SJSA1 (cell line): ENCODE measurements around the gene GPC2. TPM values are rescaled to one million over a fixed set of nuclear protein-coding genes. Genes with fewer than 3 reads are reported as not detected.
A peak's percentile ranks its signal among the peaks of the same experiment; 100 is the strongest.

ENCODE experiments used
- DNase-seq, 2 experiments: peaks; one replicate each; pipeline ENCODE4 v3.0.0-alpha.2; 2015 to 2020; ENCODE audit warnings: low spot score in 2 of 2, low read depth in 1 of 2
- H3K27ac ChIP-seq: fragments of 250-450 bp; sonication (Bioruptor Pico); 2 replicates; pipeline ENCODE4 v1.5.1; 2020; ENCODE audit warnings: mild to moderate bottlenecking, moderate library complexity
- H3K27me3 ChIP-seq: fragments of 250-450 bp; sonication (Bioruptor Pico); replicated peaks from 2 replicates; pipeline ENCODE4 v1.5.1; 2020; ENCODE audit warnings: mild to moderate bottlenecking, moderate library complexity
- H3K36me3 ChIP-seq: fragments of 250-450 bp; sonication (Bioruptor Pico); 2 replicates; pipeline ENCODE4 v1.5.1; 2020; ENCODE audit warnings: mild to moderate bottlenecking
- H3K4me1 ChIP-seq: fragments of 250-450 bp; sonication (Bioruptor Pico); replicated peaks from 2 replicates; pipeline ENCODE4 v1.6.1; 2021; ENCODE audit warnings: mild to moderate bottlenecking
- H3K4me3 ChIP-seq: fragments of 250-450 bp; sonication (Bioruptor Pico); 2 replicates; pipeline ENCODE4 v1.5.1; 2020; ENCODE audit warnings: mild to moderate bottlenecking
- H3K9me3 ChIP-seq: fragments of 250-450 bp; sonication (Bioruptor Pico); replicated peaks from 2 replicates; pipeline ENCODE4 v1.5.1; 2020; ENCODE audit warnings: mild to moderate bottlenecking
- total RNA-seq: library from RNA; depleted of rRNA; stranded (reverse); fragments of >200 nt; shearing (Covaris generic); gene quantifications from 2 replicates; pipeline ENCODE4 v1.2.3, GENCODE V29; 2014; rRNA removed

Gene GPC2
- total RNA-seq, 1 experiment from 2014 or later = 4.4 TPM

- Histone ChIP-seq H3K27me3 (no peaks in the 10 kb centered on the region), H3K4me3 (no peak overlapping the region), H3K4me1 (peaks cover 18% of the 10 kb centered on the region), H3K9me3 (no peaks in the 10 kb centered on the region), H3K36me3 (peaks cover 12% of the 10 kb centered on the region; the same call in 1 of the 2 replicates), H3K27ac (no peak overlapping the region)
- no peak for DNase-seq
These were observed 54.6 kb downstream of the GPC2 start for GRCh38 chr7:100122568-100122967.

- Histone ChIP-seq H3K36me3 (peaks cover 14% of the 10 kb centered on the region; the same call in 1 of the 2 replicates), H3K27ac (no peak overlapping the region), H3K4me3 (no peak overlapping the region), H3K27me3 (no peaks in the 10 kb centered on the region), H3K4me1 (peaks cover 14% of the 10 kb centered on the region), H3K9me3 (no peaks in the 10 kb centered on the region)
- no peak for DNase-seq
These were observed 55.1 kb downstream of the GPC2 start for GRCh38 chr7:100122067-100122466.

DNA sequence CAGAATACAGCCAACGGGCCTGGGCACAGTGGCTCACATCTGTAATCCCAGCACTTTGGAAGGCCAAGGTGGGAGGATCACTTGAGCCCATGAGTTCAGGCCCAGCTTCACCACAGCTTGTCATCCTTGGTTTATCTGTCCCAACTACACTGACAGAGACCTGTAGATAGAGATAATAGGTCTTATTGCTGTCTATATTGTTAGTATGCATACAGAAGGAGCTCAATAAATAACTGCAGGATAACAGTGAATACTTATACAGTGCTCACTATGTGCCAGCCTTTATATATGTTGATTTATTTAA lies 56.5 kb downstream of the GPC2 start:
- Histone ChIP-seq H3K27me3 (no peaks in the 10 kb centered on the region), H3K4me1 (peaks cover 9% of the 10 kb centered on the region), H3K36me3 (peaks cover 14% of the 10 kb centered on the region; the same call in 1 of the 2 replicates), H3K9me3 (no peaks in the 10 kb centered on the region), H3K27ac (no peak overlapping the region), H3K4me3 (peak overlapping the region; percentile 64)
- DNase-seq = no peak

DNA sequence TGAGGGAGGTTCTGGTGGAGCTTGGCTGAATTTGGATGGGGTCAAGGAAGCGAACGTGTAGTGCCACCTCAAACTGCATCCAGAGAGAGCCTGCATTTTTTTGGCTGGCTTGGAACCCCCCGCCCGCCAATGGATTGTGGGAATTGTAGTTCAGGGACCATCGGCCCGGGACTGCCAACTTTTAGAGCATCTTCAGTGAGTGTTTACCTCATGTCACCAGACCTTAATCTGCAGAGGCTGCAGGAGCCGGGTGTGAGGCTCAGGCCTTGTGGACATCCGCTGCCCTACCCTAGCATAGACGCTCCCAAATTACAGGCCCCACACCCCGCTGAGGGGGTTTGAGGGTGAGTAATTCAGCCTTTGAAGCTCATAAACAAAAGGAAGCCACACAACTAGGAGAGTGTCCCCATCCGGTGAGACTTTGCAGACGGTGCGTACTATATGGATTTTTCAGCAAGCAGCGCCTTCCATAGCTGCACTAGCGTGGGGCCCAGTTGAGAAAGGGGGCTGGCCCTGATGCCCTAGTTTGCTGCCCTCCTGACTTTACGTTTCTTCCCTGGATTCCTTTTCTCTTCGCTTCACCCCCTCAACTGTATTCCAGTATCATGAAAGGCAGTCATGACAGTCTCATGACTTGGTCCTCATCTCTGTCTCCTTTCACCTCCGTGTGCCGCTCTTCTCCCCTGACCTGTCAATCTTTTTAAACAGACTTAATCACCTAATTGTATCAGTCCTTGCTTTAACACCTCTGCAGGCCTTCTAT lies 57.0 kb downstream of the GPC2 start:
- H3K4me3 ChIP-seq = peak overlapping the region; percentile 64
- peak overlapping the region; percentile 93; the same call in 1 of the 2 replicates for H3K27ac ChIP-seq
- H3K9me3 ChIP-seq = no peaks in the 10 kb centered on the region
- H3K4me1 ChIP-seq = peaks cover 9% of the 10 kb centered on the region
- H3K27me3 ChIP-seq = no peaks in the 10 kb centered on the region
- peak in 1 of 2 experiments; percentile 65 for DNase-seq
- H3K36me3 ChIP-seq = peaks cover 12% of the 10 kb centered on the region

Other genes starting within 250 kb of the GPC2 start
- not detected in 2 replicates for gene GJC3, start 247.8 kb downstream of the GPC2 start, total RNA-seq
- gene AZGP1, start 201.3 kb downstream of the GPC2 start, total RNA-seq = not detected in 2 replicates
- gene ZKSCAN1, start 161.8 kb downstream of the GPC2 start, total RNA-seq = 11.5 and 19.4 TPM in 2 replicates
- gene ZSCAN21, start 127.6 kb downstream of the GPC2 start, total RNA-seq = 13.9 and 20.7 TPM in 2 replicates
- 27.4 and 36.9 TPM in 2 replicates for gene ZNF3, start 95.7 kb downstream of the GPC2 start, total RNA-seq
- 56.4 and 111 TPM in 2 replicates for gene COPS6, start 88.4 kb downstream of the GPC2 start, total RNA-seq
- 200 and 254 TPM in 2 replicates for gene MCM7, start 76.0 kb downstream of the GPC2 start, total RNA-seq
- 11.1 and 17.5 TPM in 2 replicates for gene AP4M1, start 75.7 kb downstream of the GPC2 start, total RNA-seq
- gene TAF6, start 58.0 kb downstream of the GPC2 start, total RNA-seq = 20.5 and 35.3 TPM in 2 replicates
- 22.5 and 24.6 TPM in 2 replicates for gene CNPY4, start 57.7 kb downstream of the GPC2 start, total RNA-seq
- gene MBLAC1, start 50.4 kb downstream of the GPC2 start, total RNA-seq = 2.4 and 3.3 TPM in 2 replicates
- gene LAMTOR4, start 28.5 kb downstream of the GPC2 start, total RNA-seq = 115 and 123 TPM in 2 replicates
- gene TRAPPC14, start 18.7 kb downstream of the GPC2 start, total RNA-seq = 5.1 and 7.4 TPM in 2 replicates
- gene GAL3ST4, start 8.8 kb downstream of the GPC2 start, total RNA-seq = 1.2 and 2.7 TPM in 2 replicates
- gene STAG3, start 537 bp upstream of the GPC2 start, total RNA-seq = 0.26 TPM in 1 of 2 replicates, not detected in the other
- gene PVRIG, start 42.6 kb upstream of the GPC2 start, total RNA-seq = 1.7 TPM in 1 of 2 replicates, not detected in the other
- gene SPDYE3, start 130.3 kb upstream of the GPC2 start, total RNA-seq = not detected in 2 replicates
- gene PILRB, start 180.7 kb upstream of the GPC2 start, total RNA-seq = 16.1 and 18.8 TPM in 2 replicates
- 0.18 and 1.7 TPM in 2 replicates for gene PILRA, start 196.1 kb upstream of the GPC2 start, total RNA-seq